Measurements from ENCODE around the gene RPL11. TPM values are rescaled to one million over a fixed set of nuclear protein-coding genes. Genes with fewer than 3 reads are reported as not detected.

RPL11 gene
- total RNA-seq, 1 experiment from 2014 or later = 1,205 TPM

DNA sequence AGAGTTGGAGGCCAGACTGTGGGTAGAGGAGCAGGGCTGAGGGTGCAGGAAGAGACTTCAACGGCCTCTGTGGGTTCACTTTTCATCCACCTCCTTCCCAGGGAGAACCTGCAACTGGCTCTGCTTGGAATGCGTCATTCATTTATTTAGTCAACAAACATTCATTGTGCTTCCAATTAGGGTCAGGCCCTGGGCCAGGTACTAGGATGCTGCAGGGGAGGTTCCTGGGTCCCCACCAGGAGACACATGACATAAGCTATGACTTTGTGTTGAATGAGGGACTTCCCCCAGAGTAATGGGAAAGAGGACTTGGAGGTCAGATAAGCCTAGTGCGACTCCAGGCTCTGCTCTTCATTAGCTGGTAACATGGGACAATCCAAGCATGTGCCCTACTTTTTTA lies 46.3 kb upstream of the RPL11 start:
- no peaks in the 10 kb centered on the region for H4K20me1 ChIP-seq (ENCODE audit: insufficient read depth)
- no peaks in the 10 kb centered on the region for H3K9me2 ChIP-seq (ENCODE audit: insufficient read depth)
- H3K4me1 ChIP-seq (replicated peaks; ENCODE audit: insufficient read depth) = no peaks in the 10 kb centered on the region
- H3K4me2 ChIP-seq = no peak overlapping the region
- no peaks in the 10 kb centered on the region for H3K36me3 ChIP-seq (ENCODE audit: low read depth)
- no peak for TF ChIP-seq EZH2 (IDR thresholded peaks at IDR 0.05; ENCODE audit: low read depth)
- TF ChIP-seq, protein P1, sequence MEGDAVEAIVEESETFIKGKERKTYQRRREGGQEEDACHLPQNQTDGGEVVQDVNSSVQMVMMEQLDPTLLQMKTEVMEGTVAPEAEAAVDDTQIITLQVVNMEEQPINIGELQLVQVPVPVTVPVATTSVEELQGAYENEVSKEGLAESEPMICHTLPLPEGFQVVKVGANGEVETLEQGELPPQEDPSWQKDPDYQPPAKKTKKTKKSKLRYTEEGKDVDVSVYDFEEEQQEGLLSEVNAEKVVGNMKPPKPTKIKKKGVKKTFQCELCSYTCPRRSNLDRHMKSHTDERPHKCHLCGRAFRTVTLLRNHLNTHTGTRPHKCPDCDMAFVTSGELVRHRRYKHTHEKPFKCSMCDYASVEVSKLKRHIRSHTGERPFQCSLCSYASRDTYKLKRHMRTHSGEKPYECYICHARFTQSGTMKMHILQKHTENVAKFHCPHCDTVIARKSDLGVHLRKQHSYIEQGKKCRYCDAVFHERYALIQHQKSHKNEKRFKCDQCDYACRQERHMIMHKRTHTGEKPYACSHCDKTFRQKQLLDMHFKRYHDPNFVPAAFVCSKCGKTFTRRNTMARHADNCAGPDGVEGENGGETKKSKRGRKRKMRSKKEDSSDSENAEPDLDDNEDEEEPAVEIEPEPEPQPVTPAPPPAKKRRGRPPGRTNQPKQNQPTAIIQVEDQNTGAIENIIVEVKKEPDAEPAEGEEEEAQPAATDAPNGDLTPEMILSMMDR (conservative IDR thresholded peaks at IDR 0.05) = no peak
- ChIA-PET POLR2A (ENCODE audit: unreplicated experiment) (no interaction called here), CTCF (interaction anchor here (0.5 kb wide), 1 partner anchor 25 kb away, joined by 3 read pairs; no protein-coding TSS in a partner anchor)
- no peak for DNase-seq
- no peak overlapping the region for H3K27ac ChIP-seq
- BruUV-seq (replicated peaks) = no TSS peak
- H3F3A ChIP-seq (ENCODE audit: insufficient read depth, low read depth) = no peaks in the 10 kb centered on the region
- H3K79me2 ChIP-seq (ENCODE audit: low read depth) = no peaks in the 10 kb centered on the region
- H3K4me3 ChIP-seq = no peak overlapping the region
- H3K27me3 ChIP-seq (ENCODE audit: insufficient read depth, low read depth) = no peaks in the 10 kb centered on the region
- no peak overlapping the region for H2AFZ ChIP-seq
- intact Hi-C loops (cut with micrococcal nuclease; ENCODE audit: unreplicated experiment) = no loop called here
- no peaks in the 10 kb centered on the region for H3K9me3 ChIP-seq (ENCODE audit: insufficient read depth, low read depth)

- Histone ChIP-seq H3K4me1 (replicated peaks; ENCODE audit: insufficient read depth) (no peaks in the 10 kb centered on the region), H3F3A (ENCODE audit: insufficient read depth, low read depth) (no peaks in the 10 kb centered on the region), H3K27ac (no peak overlapping the region), H3K27me3 (ENCODE audit: insufficient read depth, low read depth) (no peaks in the 10 kb centered on the region), H3K36me3 (ENCODE audit: low read depth) (no peaks in the 10 kb centered on the region), H3K79me2 (ENCODE audit: low read depth) (no peaks in the 10 kb centered on the region), H3K9me2 (ENCODE audit: insufficient read depth) (no peaks in the 10 kb centered on the region), H3K4me3 (no peak overlapping the region), H2AFZ (no peak overlapping the region), H3K9me3 (ENCODE audit: insufficient read depth, low read depth) (no peaks in the 10 kb centered on the region), H4K20me1 (ENCODE audit: insufficient read depth) (no peaks in the 10 kb centered on the region), H3K4me2 (no peak overlapping the region)
- ChIA-PET CTCF (no interaction called here), POLR2A (ENCODE audit: unreplicated experiment) (no interaction called here)
- intact Hi-C loops (cut with micrococcal nuclease; ENCODE audit: unreplicated experiment) = no loop called here
- no peak for DNase-seq
- BruUV-seq (replicated peaks) = no TSS peak
- TF ChIP-seq EZH2 (IDR thresholded peaks at IDR 0.05; ENCODE audit: low read depth) = no peak
- TF ChIP-seq, protein P1 (conservative IDR thresholded peaks at IDR 0.05) = no peak
These were observed 45.5 kb upstream of the RPL11 start for GRCh38 chr1:23646091-23646490.

- CTCF ChIA-PET = no interaction called here
- H2AFZ ChIP-seq = no peak overlapping the region
These were observed 45.1 kb upstream of the RPL11 start for GRCh38 chr1:23646541-23646940.

More at GRCh38 chr1:23646541-23646940, 45.1 kb upstream of the RPL11 start:
- Histone ChIP-seq H3K9me2 (ENCODE audit: insufficient read depth) (no peaks in the 10 kb centered on the region), H3F3A (ENCODE audit: insufficient read depth, low read depth) (no peaks in the 10 kb centered on the region), H3K36me3 (ENCODE audit: low read depth) (no peaks in the 10 kb centered on the region), H3K4me1 (replicated peaks; ENCODE audit: insufficient read depth) (no peaks in the 10 kb centered on the region), H3K27ac (no peak overlapping the region), H3K79me2 (ENCODE audit: low read depth) (no peaks in the 10 kb centered on the region), H3K4me2 (no peak overlapping the region), H3K27me3 (ENCODE audit: insufficient read depth, low read depth) (no peaks in the 10 kb centered on the region), H4K20me1 (ENCODE audit: insufficient read depth) (no peaks in the 10 kb centered on the region), H3K4me3 (no peak overlapping the region), H3K9me3 (ENCODE audit: insufficient read depth, low read depth) (no peaks in the 10 kb centered on the region)
- POLR2A ChIA-PET (ENCODE audit: unreplicated experiment) = no interaction called here
- intact Hi-C loops (cut with micrococcal nuclease; ENCODE audit: unreplicated experiment) = no loop called here
- TF ChIP-seq EZH2 (IDR thresholded peaks at IDR 0.05; ENCODE audit: low read depth) = no peak
- TF ChIP-seq, protein P1 (conservative IDR thresholded peaks at IDR 0.05) = no peak
- no peak for DNase-seq
- BruUV-seq (replicated peaks) = no TSS peak
